H9 (cell line): ENCODE data around the gene SRRD. TPM values are rescaled to one million over a fixed set of nuclear protein-coding genes. Genes with fewer than 3 reads are reported as not detected.

Experiments used
- DNase-seq: peaks from one replicate; pipeline ENCODE4 v3.0.0-alpha.2; 2017
- H2AFZ ChIP-seq: one replicate; pipeline ENCODE4 v1.6.1; 2013; ENCODE audit warnings: mild to moderate bottlenecking, low read length, control low read depth, moderate library complexity
- H2AK5ac ChIP-seq: 2 replicates; pipeline ENCODE4 v1.6.1; 2013; ENCODE audit warnings: low read length, control low read depth, mixed read lengths; ENCODE audit not compliant: insufficient read length
- H2BK120ac ChIP-seq: one replicate; pipeline ENCODE4 v1.6.1; 2013; ENCODE audit warnings: low read depth, mild to moderate bottlenecking, low read length, control low read depth, inconsistent platforms; ENCODE audit not compliant: poor library complexity, severe bottlenecking
- H2BK12ac ChIP-seq: 2 replicates; pipeline ENCODE4 v1.6.1; 2013; ENCODE audit warnings: low read length, control low read depth, mixed read lengths, low read depth; ENCODE audit not compliant: insufficient read length
- H2BK15ac ChIP-seq: 2 replicates; pipeline ENCODE4 v1.6.1; 2013; ENCODE audit warnings: low read depth, low read length, control low read depth
- H2BK20ac ChIP-seq: one replicate; pipeline ENCODE4 v1.6.1; 2013; ENCODE audit warnings: low read depth, mild to moderate bottlenecking, low read length, control low read depth, inconsistent platforms; ENCODE audit not compliant: poor library complexity, severe bottlenecking
- H2BK5ac ChIP-seq: 2 replicates; pipeline ENCODE4 v1.6.1; 2013; ENCODE audit warnings: low read length, control low read depth, mixed read lengths; ENCODE audit not compliant: insufficient read length
- H3K14ac ChIP-seq: 2 replicates; pipeline ENCODE4 v1.6.1; 2013; ENCODE audit warnings: low read length, control low read depth; ENCODE audit not compliant: insufficient read depth
- H3K18ac ChIP-seq: 2 replicates; pipeline ENCODE4 v1.6.1; 2013; ENCODE audit warnings: low read depth, mild to moderate bottlenecking, mixed read lengths, low read length, control low read depth; ENCODE audit not compliant: insufficient read length
- H3K23ac ChIP-seq: 2 replicates; pipeline ENCODE4 v1.6.1; 2013; ENCODE audit warnings: low read length, control low read depth, mixed read lengths, low read depth; ENCODE audit not compliant: insufficient read length
- H3K23me2 ChIP-seq: 2 replicates; pipeline ENCODE4 v1.6.1; 2013; ENCODE audit warnings: low read depth, mild to moderate bottlenecking, mixed read lengths, low read length, control low read depth; ENCODE audit not compliant: insufficient read length, poor library complexity, severe bottlenecking
- H3K27ac ChIP-seq: 2 replicates; pipeline ENCODE4 v1.5.1; 2013; ENCODE audit warnings: low read length, control low read depth, mixed read lengths, low read depth; ENCODE audit not compliant: insufficient read length
- H3K27me3 ChIP-seq: 2 replicates; pipeline ENCODE4 v1.6.1; 2013; ENCODE audit warnings: low read length, control low read depth, inconsistent platforms; ENCODE audit not compliant: insufficient read depth
- H3K4ac ChIP-seq: 2 replicates; pipeline ENCODE4 v1.6.1; 2013; ENCODE audit warnings: low read depth, mild to moderate bottlenecking, control low read depth, inconsistent platforms, low read length, moderate library complexity
- H3K4me1 ChIP-seq: 2 replicates; pipeline ENCODE4 v1.6.1; 2013; ENCODE audit warnings: low read length, control low read depth, inconsistent platforms; ENCODE audit not compliant: insufficient read depth
- H3K4me2 ChIP-seq: 2 replicates; pipeline ENCODE4 v1.6.1; 2013; ENCODE audit warnings: low read length, control low read depth, mixed read lengths; ENCODE audit not compliant: insufficient read length, insufficient read depth
- H3K56ac ChIP-seq: 2 replicates; pipeline ENCODE4 v1.6.1; 2013; ENCODE audit warnings: low read depth, mild to moderate bottlenecking, mixed read lengths, low read length, control low read depth; ENCODE audit not compliant: insufficient read length
- H3K79me1 ChIP-seq: 2 replicates; pipeline ENCODE4 v1.6.1; 2013; ENCODE audit warnings: low read depth, mild to moderate bottlenecking, moderate library complexity, low read length, control low read depth, inconsistent platforms; ENCODE audit not compliant: insufficient read depth, poor library complexity, severe bottlenecking
- H3K79me2 ChIP-seq: 2 replicates; pipeline ENCODE4 v1.6.1; 2013; ENCODE audit warnings: low read length, control low read depth, inconsistent platforms; ENCODE audit not compliant: insufficient read depth
- H3K9ac ChIP-seq: 2 replicates; pipeline ENCODE4 v1.6.1; 2013; ENCODE audit warnings: low read length, control low read depth, mixed read lengths; ENCODE audit not compliant: insufficient read length; ENCODE audit errors: extremely low read depth
- H3K9me3 ChIP-seq: one replicate; pipeline ENCODE4 v1.6.1; 2013; ENCODE audit warnings: low read depth, low read length, inconsistent platforms; ENCODE audit not compliant: control insufficient read depth
- H3T11ph ChIP-seq: one replicate; pipeline ENCODE4 v1.6.1; 2013; ENCODE audit warnings: mild to moderate bottlenecking, low read length, control low read depth, inconsistent platforms
- H4K20me1 ChIP-seq: one replicate; pipeline ENCODE4 v1.6.1; 2013; ENCODE audit not compliant: control insufficient read depth, insufficient read length, insufficient read depth
- H4K5ac ChIP-seq: 2 replicates; pipeline ENCODE4 v1.6.1; 2013; ENCODE audit warnings: low read depth, mild to moderate bottlenecking, mixed read lengths, low read length, control low read depth; ENCODE audit not compliant: insufficient read length
- H4K8ac ChIP-seq: replicated peaks from 2 replicates; pipeline ENCODE4 v1.6.1; 2013; ENCODE audit warnings: low read length, control low read depth, mixed read lengths, low read depth; ENCODE audit not compliant: insufficient read length
- H4K91ac ChIP-seq: 2 replicates; pipeline ENCODE4 v1.6.1; 2013; ENCODE audit warnings: low read depth, mild to moderate bottlenecking, moderate library complexity, mixed read lengths, low read length, control low read depth; ENCODE audit not compliant: insufficient read length
- H3K27ac Mint-ChIP-seq, 3 experiments: 2 replicates in 2 of 3; 3 replicates in 1 of 3; pipeline ENCODE4 v1.8.0; 2020 to 2021; ENCODE audit warnings: mixed read lengths in 3 of 3, mild to moderate bottlenecking in 1 of 3, moderate library complexity in 1 of 3
- H3K27me3 Mint-ChIP-seq: 2 replicates; pipeline ENCODE4 v1.8.0; 2021; ENCODE audit warnings: low read depth, mild to moderate bottlenecking, moderate library complexity, mixed read lengths
- H3K36me3 Mint-ChIP-seq, 3 experiments: 2 replicates in 2 of 3; 3 replicates in 1 of 3; pipeline ENCODE4 v1.8.0; 2020 to 2021; ENCODE audit warnings: low read depth in 3 of 3, mixed read lengths in 3 of 3; ENCODE audit not compliant: insufficient read depth in 1 of 3
- H3K4me1 Mint-ChIP-seq, 2 experiments: 2 replicates each; pipeline ENCODE4 v1.8.0; 2020; ENCODE audit warnings: mixed read lengths in 2 of 2
- H3K4me3 Mint-ChIP-seq, 2 experiments: 2 replicates in 1 of 2; 3 replicates in 1 of 2; pipeline ENCODE4 v1.8.0; 2020 to 2021; ENCODE audit warnings: mild to moderate bottlenecking in 2 of 2, mixed read lengths in 2 of 2, moderate library complexity in 1 of 2
- H3K9me3 Mint-ChIP-seq, 2 experiments: 2 replicates in 1 of 2; 3 replicates in 1 of 2; pipeline ENCODE4 v1.8.0; 2020; ENCODE audit warnings: mild to moderate bottlenecking in 2 of 2, mixed read lengths in 2 of 2, moderate library complexity in 1 of 2
- WGBS: extraction: QIAGEN DNeasy Blood & Tissue Kit; methylation state at CpG from one replicate; pipeline ENCODE4 v1.1.7; 2013; ENCODE audit warnings: missing lambda C conversion rate, low lambda C conversion rate, mixed read lengths; ENCODE audit not compliant: insufficient read length; ENCODE audit errors: extremely low coverage; 5-methylcytosine and 5-hydroxymethylcytosine counted together
- total RNA-seq: library from RNA; stranded (reverse); gene quantifications from 2 replicates; pipeline ENCODE4 v1.2.1, GENCODE V29; 2021
- TF ChIP-seq, protein P1 (sequence below): fragments of 200-600 bp; sonication (generic); conservative IDR thresholded peaks from 3 replicates; pipeline ENCODE4 v1.8.0; 2021; ENCODE audit warnings: antibody characterized with exemption, mild to moderate bottlenecking

The SRRD gene
- total RNA-seq, 1 experiment from 2014 or later, result 36.0 TPM

DNA sequence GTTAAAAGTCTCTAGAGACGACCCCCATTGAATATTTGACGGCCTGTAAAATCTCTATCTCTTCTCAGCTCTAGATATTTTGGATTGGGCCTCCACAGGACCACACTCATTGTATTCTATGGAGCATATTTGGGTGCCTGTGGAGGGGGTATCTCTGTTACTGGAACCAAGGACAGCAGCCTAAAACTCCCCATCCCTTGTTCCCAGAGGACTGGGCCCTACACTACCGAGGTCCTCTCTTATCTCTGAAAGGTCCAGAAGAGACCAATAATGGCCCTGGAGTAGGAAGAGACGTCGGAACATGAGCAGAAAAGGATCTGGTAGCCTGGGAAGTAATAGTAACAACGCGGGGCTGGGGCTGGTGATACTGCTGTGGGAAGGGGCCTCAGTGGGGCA, 636 bp upstream of the SRRD start:
- Histone ChIP-seq H3K79me2 (peaks cover 3% of the 10 kb centered on the region; the same call in 1 of the 2 replicates), H2AK5ac (no peak overlapping the region), H2BK20ac (no peak overlapping the region), H3K56ac (no peak overlapping the region), H2BK120ac (no peak overlapping the region), H3K23me2 (no peaks in the 10 kb centered on the region), H3K14ac (peak overlapping the region; percentile 86), H3K9me3 (no peaks in the 10 kb centered on the region), H2AFZ (no peak overlapping the region), H3K4me2 (peak overlapping the region; percentile 94), H2BK5ac (no peak overlapping the region), H4K5ac (no peak overlapping the region), H3K23ac (no peak overlapping the region), H4K8ac (no peak overlapping the region), H3K27me3 (no peaks in the 10 kb centered on the region), H3K9ac (peak overlapping the region; percentile 87), H3K4me1 (no peaks in the 10 kb centered on the region; the same call in 1 of the 2 replicates), H3T11ph (no peak overlapping the region), H3K27ac (no peak overlapping the region), H4K91ac (no peak overlapping the region), H3K4ac (no peak overlapping the region), H3K18ac (peak overlapping the region; percentile 52), H3K79me1 (peaks cover 10% of the 10 kb centered on the region), H4K20me1 (no peaks in the 10 kb centered on the region), H2BK12ac (no peak overlapping the region), H2BK15ac (no peak overlapping the region)
- H3K4me3 Mint-ChIP-seq, result peak overlapping the region; percentile 96 to 98
- no peaks in the 10 kb centered on the region; a peak in 1 of 5 replicates for H3K9me3 Mint-ChIP-seq
- peaks cover 43 to 44% of the 10 kb centered on the region in 2 experiments for H3K4me1 Mint-ChIP-seq
- no peak for DNase-seq
- WGBS, result no CpG with 5 or more reads among the region's 7 CpGs
- peak overlapping the region; percentile 99 to 100 (median 100) for H3K27ac Mint-ChIP-seq
- TF ChIP-seq, protein P1, sequence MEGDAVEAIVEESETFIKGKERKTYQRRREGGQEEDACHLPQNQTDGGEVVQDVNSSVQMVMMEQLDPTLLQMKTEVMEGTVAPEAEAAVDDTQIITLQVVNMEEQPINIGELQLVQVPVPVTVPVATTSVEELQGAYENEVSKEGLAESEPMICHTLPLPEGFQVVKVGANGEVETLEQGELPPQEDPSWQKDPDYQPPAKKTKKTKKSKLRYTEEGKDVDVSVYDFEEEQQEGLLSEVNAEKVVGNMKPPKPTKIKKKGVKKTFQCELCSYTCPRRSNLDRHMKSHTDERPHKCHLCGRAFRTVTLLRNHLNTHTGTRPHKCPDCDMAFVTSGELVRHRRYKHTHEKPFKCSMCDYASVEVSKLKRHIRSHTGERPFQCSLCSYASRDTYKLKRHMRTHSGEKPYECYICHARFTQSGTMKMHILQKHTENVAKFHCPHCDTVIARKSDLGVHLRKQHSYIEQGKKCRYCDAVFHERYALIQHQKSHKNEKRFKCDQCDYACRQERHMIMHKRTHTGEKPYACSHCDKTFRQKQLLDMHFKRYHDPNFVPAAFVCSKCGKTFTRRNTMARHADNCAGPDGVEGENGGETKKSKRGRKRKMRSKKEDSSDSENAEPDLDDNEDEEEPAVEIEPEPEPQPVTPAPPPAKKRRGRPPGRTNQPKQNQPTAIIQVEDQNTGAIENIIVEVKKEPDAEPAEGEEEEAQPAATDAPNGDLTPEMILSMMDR, result no peak
- peaks cover 1 to 28% (median 24%) of the 10 kb centered on the region in 3 experiments; a peak in 6 of 7 replicates for H3K36me3 Mint-ChIP-seq
- no peaks in the 10 kb centered on the region for H3K27me3 Mint-ChIP-seq
